Measurements from ENCODE around the gene GRK6.

DNA sequence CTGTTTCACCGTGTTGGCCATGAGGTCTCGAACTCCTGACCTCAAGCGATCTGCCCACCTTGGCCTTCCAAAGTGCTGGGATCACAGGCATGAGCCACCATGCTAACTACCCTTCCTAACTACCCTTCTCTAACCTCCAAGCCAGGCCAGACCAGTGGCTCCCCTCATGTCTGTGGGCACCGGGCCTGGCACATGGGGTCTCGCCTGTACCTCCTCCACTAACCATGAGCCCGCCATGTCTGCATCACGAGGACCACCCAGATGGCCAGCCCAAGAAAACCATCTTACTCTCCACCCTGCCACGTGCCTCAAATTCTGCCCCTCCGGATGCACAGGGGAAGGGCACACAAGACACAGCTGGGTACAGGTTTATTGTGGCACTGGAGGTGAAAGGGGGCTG, 56.6 kb downstream of the GRK6 start:
- TF ChIP-seq FOXP2 (optimal IDR thresholded peaks at IDR 0.05; ENCODE audit: borderline replicate concordance, extremely low read depth, extremely low read length, insufficient read depth) (no peak), POLR2AphosphoS5 (IDR thresholded peaks at IDR 0.05; ENCODE audit: low read depth, low read length) (no peak), TAF1 (IDR thresholded peaks at IDR 0.05; ENCODE audit: borderline replicate concordance, insufficient read depth, low read length) (no peak), REST (IDR thresholded peaks at IDR 0.05; ENCODE audit: insufficient read depth in 1 of 2, low read depth in 2 of 2, low read length in 2 of 2) (no peak), SIN3A (IDR thresholded peaks at IDR 0.05; ENCODE audit: borderline replicate concordance, insufficient read depth, low read length) (no peak)
